ENCODE data around the gene ZNF536.

ZNF536 gene

GRCh38 chr19:30551271-30551670, 179.1 kb downstream of the ZNF536 start:
- Histone ChIP-seq H2BK15ac (ENCODE audit: low read depth, poor library complexity, severe bottlenecking) (no peak overlapping the region), H4K91ac (ENCODE audit: low read length) (no peak overlapping the region), H2AFZ (ENCODE audit: low read depth, low read length) (no peak overlapping the region), H3K27me3 (ENCODE audit: control insufficient read depth in 1 of 2, insufficient read depth in 1 of 2, low read length in 2 of 2) (peaks cover 0 to 4% of the 10 kb centered on the region in 2 experiments), H3K4me1 (ENCODE audit: control insufficient read depth, insufficient read depth, low read depth, low read length) (no peaks in the 10 kb centered on the region), H3K4me3 (ENCODE audit: insufficient read depth in 1 of 2, low read depth in 1 of 2, low read length in 2 of 2) (no peak overlapping the region), H3K36me3 (ENCODE audit: control insufficient read depth in 1 of 2, insufficient read depth in 2 of 2, low read depth in 1 of 2, low read length in 2 of 2) (no peaks in the 10 kb centered on the region), H2BK120ac (ENCODE audit: low read depth, low read length) (no peak overlapping the region), H3K79me1 (replicated peaks; ENCODE audit: low read length, poor library complexity, severe bottlenecking) (no peaks in the 10 kb centered on the region), H3K4me2 (ENCODE audit: low read length, poor library complexity, severe bottlenecking) (no peak overlapping the region), H2BK5ac (ENCODE audit: low read depth, low read length, poor library complexity, severe bottlenecking) (no peak overlapping the region), H3K18ac (ENCODE audit: low read depth in 1 of 2, low read length in 2 of 2) (no peak overlapping the region), H4K8ac (ENCODE audit: low read length) (no peak overlapping the region), H3K9me3 (ENCODE audit: control insufficient read depth, low read length) (no peaks in the 10 kb centered on the region), H3K27ac (ENCODE audit: low read length, poor library complexity, severe bottlenecking) (no peak overlapping the region), H3K9ac (ENCODE audit: low read length) (no peak overlapping the region), H3K4ac (ENCODE audit: low read depth in 1 of 2, low read length in 2 of 2) (no peak overlapping the region), H3K23ac (ENCODE audit: low read length in 2 of 2) (no peak overlapping the region), H2BK12ac (ENCODE audit: low read length in 2 of 2) (no peak overlapping the region), H2AK5ac (ENCODE audit: low read length, severe bottlenecking) (no peak overlapping the region), H3K14ac (ENCODE audit: low read length in 2 of 2) (no peak overlapping the region)
- WGBS = 25% methylated on average over 11 of the region's 11 CpGs
- DNase-seq = no peak

GRCh38 chr19:30552593-30552992, 180.4 kb downstream of the ZNF536 start:
- Histone ChIP-seq H2BK120ac (ENCODE audit: low read depth, low read length) (no peak overlapping the region), H3K27me3 (ENCODE audit: control insufficient read depth in 1 of 2, insufficient read depth in 1 of 2, low read length in 2 of 2) (peaks cover 0 to 4% of the 10 kb centered on the region in 2 experiments), H2BK15ac (ENCODE audit: low read depth, poor library complexity, severe bottlenecking) (no peak overlapping the region), H2AFZ (ENCODE audit: low read depth, low read length) (no peak overlapping the region), H4K91ac (ENCODE audit: low read length) (no peak overlapping the region), H2AK5ac (ENCODE audit: low read length, severe bottlenecking) (no peak overlapping the region), H2BK12ac (ENCODE audit: low read length in 2 of 2) (no peak overlapping the region), H3K36me3 (ENCODE audit: control insufficient read depth in 1 of 2, insufficient read depth in 2 of 2, low read depth in 1 of 2, low read length in 2 of 2) (no peaks in the 10 kb centered on the region), H3K27ac (ENCODE audit: low read length, poor library complexity, severe bottlenecking) (no peak overlapping the region), H3K4me3 (ENCODE audit: insufficient read depth in 1 of 2, low read depth in 1 of 2, low read length in 2 of 2) (no peak overlapping the region), H4K8ac (ENCODE audit: low read length) (no peak overlapping the region), H3K9ac (ENCODE audit: low read length) (no peak overlapping the region), H3K4me2 (ENCODE audit: low read length, poor library complexity, severe bottlenecking) (no peak overlapping the region), H3K79me1 (replicated peaks; ENCODE audit: low read length, poor library complexity, severe bottlenecking) (no peaks in the 10 kb centered on the region), H2BK5ac (ENCODE audit: low read depth, low read length, poor library complexity, severe bottlenecking) (no peak overlapping the region), H3K4me1 (ENCODE audit: control insufficient read depth, insufficient read depth, low read depth, low read length) (no peaks in the 10 kb centered on the region), H3K23ac (ENCODE audit: low read length in 2 of 2) (no peak overlapping the region), H3K14ac (ENCODE audit: low read length in 2 of 2) (no peak overlapping the region), H3K4ac (ENCODE audit: low read depth in 1 of 2, low read length in 2 of 2) (no peak overlapping the region), H3K18ac (ENCODE audit: low read depth in 1 of 2, low read length in 2 of 2) (no peak overlapping the region), H3K9me3 (ENCODE audit: control insufficient read depth, low read length) (no peaks in the 10 kb centered on the region)
- DNase-seq = no peak
- 75% methylated on average over 5 of the region's 5 CpGs for WGBS

DNA sequence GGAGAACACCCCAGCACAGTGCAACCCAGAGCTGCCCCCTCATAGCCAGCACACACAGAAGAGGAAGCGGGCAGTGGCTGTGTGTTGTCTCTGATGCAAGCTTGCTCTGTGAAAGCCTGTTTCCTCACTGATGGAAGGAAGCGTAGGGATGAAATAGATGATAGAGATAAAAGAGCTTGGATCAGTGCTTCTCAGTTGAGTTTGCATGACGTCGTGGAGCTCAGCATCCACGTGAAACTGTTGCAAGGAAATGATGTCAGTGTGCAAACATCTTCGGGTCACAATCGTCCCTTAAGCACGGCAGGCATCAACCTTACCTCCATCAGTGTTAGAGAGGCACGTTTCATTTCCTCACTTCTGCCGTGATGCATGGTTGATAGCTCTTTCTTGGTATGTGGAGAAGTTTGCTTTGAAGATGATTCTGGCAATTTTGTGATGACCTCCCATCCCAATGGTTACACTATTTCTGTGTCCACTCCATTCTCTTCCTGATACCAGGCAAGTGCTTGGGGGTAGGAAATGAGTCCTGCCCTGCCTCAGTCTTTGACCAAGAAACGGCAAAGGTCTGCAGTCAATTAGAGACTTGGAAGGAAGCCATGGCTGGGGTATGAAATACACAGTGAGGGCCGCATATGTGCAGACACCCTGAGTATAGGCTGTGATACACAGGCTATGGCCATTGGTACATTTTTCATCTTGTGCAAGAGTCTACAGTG, 183.0 kb downstream of the ZNF536 start:
- Histone ChIP-seq H3K23ac (ENCODE audit: low read length in 2 of 2) (no peak overlapping the region), H2BK15ac (ENCODE audit: low read depth, poor library complexity, severe bottlenecking) (no peak overlapping the region), H3K9me3 (ENCODE audit: control insufficient read depth, low read length) (no peaks in the 10 kb centered on the region), H3K36me3 (ENCODE audit: control insufficient read depth in 1 of 2, insufficient read depth in 2 of 2, low read depth in 1 of 2, low read length in 2 of 2) (no peaks in the 10 kb centered on the region), H3K14ac (ENCODE audit: low read length in 2 of 2) (no peak overlapping the region), H3K4me2 (ENCODE audit: low read length, poor library complexity, severe bottlenecking) (no peak overlapping the region), H3K4me3 (ENCODE audit: insufficient read depth in 1 of 2, low read depth in 1 of 2, low read length in 2 of 2) (no peak overlapping the region), H3K9ac (ENCODE audit: low read length) (no peak overlapping the region), H3K18ac (ENCODE audit: low read depth in 1 of 2, low read length in 2 of 2) (no peak overlapping the region), H2BK12ac (ENCODE audit: low read length in 2 of 2) (no peak overlapping the region), H3K4me1 (ENCODE audit: control insufficient read depth, insufficient read depth, low read depth, low read length) (no peaks in the 10 kb centered on the region), H3K27ac (ENCODE audit: low read length, poor library complexity, severe bottlenecking) (no peak overlapping the region), H3K79me1 (replicated peaks; ENCODE audit: low read length, poor library complexity, severe bottlenecking) (no peaks in the 10 kb centered on the region), H2BK120ac (ENCODE audit: low read depth, low read length) (no peak overlapping the region), H4K91ac (ENCODE audit: low read length) (no peak overlapping the region), H2BK5ac (ENCODE audit: low read depth, low read length, poor library complexity, severe bottlenecking) (no peak overlapping the region), H4K8ac (ENCODE audit: low read length) (no peak overlapping the region), H3K4ac (ENCODE audit: low read depth in 1 of 2, low read length in 2 of 2) (no peak overlapping the region), H3K27me3 (ENCODE audit: control insufficient read depth in 1 of 2, insufficient read depth in 1 of 2, low read length in 2 of 2) (peaks cover 0 to 4% of the 10 kb centered on the region in 2 experiments), H2AK5ac (ENCODE audit: low read length, severe bottlenecking) (no peak overlapping the region), H2AFZ (ENCODE audit: low read depth, low read length) (no peak overlapping the region)
- no peak for DNase-seq
- 80% methylated on average over 10 of the region's 12 CpGs for WGBS

DNA sequence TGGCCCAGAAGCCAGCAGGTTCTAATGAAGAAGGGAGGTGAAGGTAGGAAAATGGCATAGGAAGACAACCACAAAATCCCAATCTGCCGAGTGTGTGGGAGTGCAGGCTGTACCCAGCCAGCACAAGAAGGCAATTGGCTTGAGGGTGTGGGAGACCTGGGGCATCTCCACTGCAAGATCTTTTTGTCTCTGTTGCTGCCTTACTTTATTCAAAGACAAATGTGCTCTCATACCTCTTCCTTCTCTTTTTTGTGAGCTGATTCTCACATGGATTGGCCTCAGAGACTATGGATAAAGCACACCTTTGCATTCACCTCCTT, 183.6 kb downstream of the ZNF536 start:
- H3K27me3 ChIP-seq (ENCODE audit: control insufficient read depth in 1 of 2, insufficient read depth in 1 of 2, low read length in 2 of 2) = peaks cover 0 to 4% of the 10 kb centered on the region in 2 experiments
- H3K23ac ChIP-seq (ENCODE audit: low read length in 2 of 2) = no peak overlapping the region
- 76% methylated on average over 1 of the region's 1 CpG for WGBS

More for the DNA sequence above, 183.6 kb downstream of the ZNF536 start:
- no peak overlapping the region for H3K9ac ChIP-seq (ENCODE audit: low read length)
- H3K4me3 ChIP-seq (ENCODE audit: insufficient read depth in 1 of 2, low read depth in 1 of 2, low read length in 2 of 2) = no peak overlapping the region
- no peak overlapping the region for H3K4me2 ChIP-seq (ENCODE audit: low read length, poor library complexity, severe bottlenecking)
- H4K91ac ChIP-seq (ENCODE audit: low read length) = no peak overlapping the region
- no peak overlapping the region for H3K18ac ChIP-seq (ENCODE audit: low read depth in 1 of 2, low read length in 2 of 2)
- no peak overlapping the region for H2AFZ ChIP-seq (ENCODE audit: low read depth, low read length)
- H2BK12ac ChIP-seq (ENCODE audit: low read length in 2 of 2) = no peak overlapping the region
- H3K4ac ChIP-seq (ENCODE audit: low read depth in 1 of 2, low read length in 2 of 2) = no peak overlapping the region
- no peak overlapping the region for H2BK15ac ChIP-seq (ENCODE audit: low read depth, poor library complexity, severe bottlenecking)
- no peaks in the 10 kb centered on the region for H3K36me3 ChIP-seq (ENCODE audit: control insufficient read depth in 1 of 2, insufficient read depth in 2 of 2, low read depth in 1 of 2, low read length in 2 of 2)
- H3K27ac ChIP-seq (ENCODE audit: low read length, poor library complexity, severe bottlenecking) = no peak overlapping the region
- H2BK120ac ChIP-seq (ENCODE audit: low read depth, low read length) = no peak overlapping the region
- H3K4me1 ChIP-seq (ENCODE audit: control insufficient read depth, insufficient read depth, low read depth, low read length) = no peaks in the 10 kb centered on the region
- no peaks in the 10 kb centered on the region for H3K9me3 ChIP-seq (ENCODE audit: control insufficient read depth, low read length)
- H4K8ac ChIP-seq (ENCODE audit: low read length) = no peak overlapping the region
- H2AK5ac ChIP-seq (ENCODE audit: low read length, severe bottlenecking) = no peak overlapping the region
- H3K14ac ChIP-seq (ENCODE audit: low read length in 2 of 2) = no peak overlapping the region
- no peak overlapping the region for H2BK5ac ChIP-seq (ENCODE audit: low read depth, low read length, poor library complexity, severe bottlenecking)
- no peak for DNase-seq
- H3K79me1 ChIP-seq (replicated peaks; ENCODE audit: low read length, poor library complexity, severe bottlenecking) = no peaks in the 10 kb centered on the region

All from mesenchymal stem cell (in vitro differentiated cells and primary cell).